Kasumi-1 (cell line): Measurements from ENCODE around the gene ZDHHC11.
A peak's percentile ranks its signal among the peaks of the same experiment; 100 is the strongest.

Source experiments
- DNase-seq, 2 experiments: peaks; one replicate each; lab custom pipeline; 2025; lab: John Stamatoyannopoulos, UW

ZDHHC11 gene, protein sequence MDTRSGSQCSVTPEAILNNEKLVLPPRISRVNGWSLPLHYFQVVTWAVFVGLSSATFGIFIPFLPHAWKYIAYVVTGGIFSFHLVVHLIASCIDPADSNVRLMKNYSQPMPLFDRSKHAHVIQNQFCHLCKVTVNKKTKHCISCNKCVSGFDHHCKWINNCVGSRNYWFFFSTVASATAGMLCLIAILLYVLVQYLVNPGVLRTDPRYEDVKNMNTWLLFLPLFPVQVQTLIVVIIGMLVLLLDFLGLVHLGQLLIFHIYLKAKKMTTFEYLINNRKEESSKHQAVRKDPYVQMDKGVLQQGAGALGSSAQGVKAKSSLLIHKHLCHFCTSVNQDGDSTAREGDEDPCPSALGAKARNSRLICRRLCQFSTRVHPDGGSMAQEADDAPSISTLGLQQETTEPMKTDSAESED

GRCh38 chr5:850511-851006 lies at the start of gene ZDHHC11:
Gene ZDHHC11, minus strand, starts transcription at chr5:850986. Its CDS starts 384 bp downstream, at chr5:850602.
- DNase-seq: no peak

DNA sequence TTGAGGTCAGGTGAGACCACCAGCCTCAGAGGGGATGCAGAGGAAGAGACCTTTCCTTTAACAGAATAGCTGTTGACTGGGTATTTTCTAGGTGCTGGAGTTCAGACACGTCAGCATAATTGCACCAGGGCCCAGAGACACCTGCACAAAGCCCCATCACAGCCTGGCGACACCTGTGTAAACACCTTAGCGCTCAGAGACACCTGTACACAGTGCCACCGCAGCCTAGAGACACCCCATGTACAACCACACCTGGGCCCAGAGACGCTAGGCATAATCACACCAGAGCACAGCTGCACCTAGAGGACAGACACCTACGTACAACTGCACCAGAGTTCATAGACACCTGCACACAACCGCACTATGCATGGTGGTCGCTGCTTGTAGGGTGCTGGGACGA lies 42.9 kb upstream of the ZDHHC11 start:
- DNase-seq: no peak

GRCh38 chr5:893137-893506 lies 42.3 kb upstream of the ZDHHC11 start:
- no peak for DNase-seq

- peak; percentile 62 for DNase-seq
These were observed 41.8 kb upstream of the ZDHHC11 start, which contains the start of the genes BRD9 and TRIP13 for GRCh38 chr5:892394-893136. Gene BRD9, minus strand, starts transcription at chr5:892801. Its CDS starts 144 bp downstream, at chr5:892657. Gene TRIP13, plus strand, starts transcription at chr5:892884. Its CDS starts 115 bp downstream, at chr5:892999.

DNA sequence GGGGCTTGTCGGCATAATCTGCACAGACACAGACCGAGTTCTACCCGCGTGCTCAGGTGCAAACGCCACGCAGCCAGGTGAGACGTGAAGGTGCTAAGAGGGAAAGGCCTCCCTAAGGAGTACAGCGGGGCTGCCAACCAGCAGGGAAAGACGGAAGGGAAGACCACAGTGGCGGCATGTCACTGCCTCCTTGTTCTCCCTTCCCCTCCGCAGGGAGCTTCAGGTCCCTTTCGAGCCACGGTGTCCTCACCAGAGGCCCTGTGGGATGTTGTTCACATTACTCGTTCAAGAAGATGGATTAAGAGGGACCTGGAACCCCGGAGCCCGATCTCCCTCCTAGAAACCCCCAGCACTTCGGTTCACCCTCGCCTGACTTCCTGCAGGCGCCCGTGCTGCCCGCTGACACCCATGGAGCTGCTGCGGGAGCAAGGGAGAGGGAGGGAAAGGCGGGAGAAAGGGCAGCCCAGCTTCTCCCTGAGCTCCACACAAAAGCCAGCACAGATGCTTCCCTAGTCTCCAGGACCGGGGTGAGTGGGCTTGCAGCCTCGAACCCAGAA lies 41.1 kb upstream of the ZDHHC11 start:
- peak in 1 of 2 experiments; percentile 33 for DNase-seq

- peak; percentile 46 to 73 for DNase-seq
These were observed 40.5 kb upstream of the ZDHHC11 start for GRCh38 chr5:891117-891836.

GRCh38 chr5:889075-889710 lies 38.4 kb upstream of the ZDHHC11 start:
- no peak for DNase-seq

DNA sequence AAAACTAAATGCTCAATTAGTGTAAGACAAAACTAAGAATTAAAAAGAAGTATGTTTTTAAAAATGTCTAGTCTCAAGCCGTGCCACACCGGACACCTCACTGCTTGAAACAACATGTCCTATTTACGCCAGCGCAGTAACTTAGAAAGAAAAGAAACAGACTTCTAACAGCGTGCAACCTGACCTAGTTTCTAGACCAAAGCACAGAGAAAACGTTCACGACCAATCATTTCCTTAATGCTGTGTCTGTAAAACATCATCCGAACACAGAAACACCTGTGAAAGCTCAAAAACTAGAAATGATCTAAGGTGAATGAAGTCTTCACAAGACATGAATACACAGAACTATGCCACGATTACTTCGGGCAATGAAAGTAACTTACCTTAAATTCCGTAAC lies 37.9 kb upstream of the ZDHHC11 start:
- no peak for DNase-seq

GRCh38 chr5:887947-888637 lies 37.3 kb upstream of the ZDHHC11 start:
- no peak for DNase-seq

- DNase-seq: no peak
These were observed 36.0 kb upstream of the ZDHHC11 start for GRCh38 chr5:886716-887325.

DNA sequence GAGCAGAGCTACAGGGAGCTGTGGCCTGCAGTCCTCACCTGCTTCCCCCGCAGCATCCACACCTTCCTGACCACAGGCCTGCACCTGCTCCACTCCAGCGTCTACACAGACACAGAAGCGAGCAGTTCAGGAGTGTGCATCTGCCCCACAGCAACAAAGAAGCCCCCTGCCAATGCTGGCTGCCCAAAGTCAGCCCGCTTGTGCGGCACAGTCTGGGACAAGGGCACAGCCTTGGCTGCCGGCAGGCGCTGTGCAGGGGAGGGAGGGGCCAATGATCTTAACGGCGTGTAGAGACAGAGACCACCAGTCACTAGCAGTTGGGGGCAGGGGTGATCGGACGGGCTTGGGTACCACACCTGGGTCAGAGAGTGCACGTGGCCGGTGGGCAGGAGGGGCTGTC lies 35.2 kb upstream of the ZDHHC11 start:
- no peak for DNase-seq

- DNase-seq: no peak
These were observed 34.7 kb upstream of the ZDHHC11 start for GRCh38 chr5:885529-885928.

DNA sequence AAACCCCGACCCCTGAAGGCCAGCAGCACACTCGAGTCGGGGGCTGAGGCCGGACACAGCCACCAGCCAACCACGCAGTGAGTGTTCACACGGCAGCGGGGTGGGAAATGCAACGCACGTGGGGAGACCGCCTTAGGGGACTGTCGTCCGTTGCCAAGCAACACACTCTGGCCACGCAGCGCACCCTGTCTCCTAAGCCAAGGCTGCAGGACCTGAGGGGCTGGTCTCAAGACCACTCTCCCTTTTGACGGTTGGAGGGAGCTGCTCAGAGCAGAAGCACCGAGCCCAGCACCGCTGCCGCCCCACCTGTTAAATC lies 34.3 kb upstream of the ZDHHC11 start:
- no peak for DNase-seq

GRCh38 chr5:884345-885126 lies 33.8 kb upstream of the ZDHHC11 start:
- no peak for DNase-seq

DNA sequence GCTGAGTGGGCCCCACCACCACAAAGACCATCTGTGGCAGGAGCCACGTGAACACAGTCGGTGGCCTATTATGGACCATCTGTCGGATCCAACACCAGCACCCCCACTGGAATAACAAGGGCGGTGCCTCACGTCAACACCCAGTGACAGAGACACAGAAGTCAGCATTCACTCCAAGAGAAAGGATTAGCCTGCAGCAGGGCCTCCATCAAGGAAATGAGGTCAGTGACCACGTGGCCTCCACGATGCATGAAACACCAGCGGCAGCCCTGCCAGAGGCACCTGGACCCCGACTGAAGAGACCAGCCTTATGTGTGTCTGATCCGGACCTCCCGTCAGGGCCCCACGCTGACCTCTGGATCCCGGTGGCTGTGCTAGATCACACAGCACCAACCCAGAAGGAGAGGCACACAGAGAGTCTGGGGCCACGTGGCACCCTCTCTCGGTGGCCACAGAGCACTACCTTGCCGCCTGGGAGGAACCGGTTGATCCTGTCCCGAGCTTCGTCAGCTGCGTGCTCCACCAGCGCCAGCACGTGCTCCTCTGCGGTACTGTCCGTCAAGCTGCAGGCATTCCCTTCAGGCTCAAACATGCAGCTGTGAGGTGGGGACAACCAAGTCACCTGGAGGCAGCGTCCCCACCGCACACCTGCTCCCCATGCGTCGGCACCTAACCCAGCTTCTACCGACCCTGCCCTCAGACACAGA lies 32.8 kb upstream of the ZDHHC11 start:
- DNase-seq: no peak

DNA sequence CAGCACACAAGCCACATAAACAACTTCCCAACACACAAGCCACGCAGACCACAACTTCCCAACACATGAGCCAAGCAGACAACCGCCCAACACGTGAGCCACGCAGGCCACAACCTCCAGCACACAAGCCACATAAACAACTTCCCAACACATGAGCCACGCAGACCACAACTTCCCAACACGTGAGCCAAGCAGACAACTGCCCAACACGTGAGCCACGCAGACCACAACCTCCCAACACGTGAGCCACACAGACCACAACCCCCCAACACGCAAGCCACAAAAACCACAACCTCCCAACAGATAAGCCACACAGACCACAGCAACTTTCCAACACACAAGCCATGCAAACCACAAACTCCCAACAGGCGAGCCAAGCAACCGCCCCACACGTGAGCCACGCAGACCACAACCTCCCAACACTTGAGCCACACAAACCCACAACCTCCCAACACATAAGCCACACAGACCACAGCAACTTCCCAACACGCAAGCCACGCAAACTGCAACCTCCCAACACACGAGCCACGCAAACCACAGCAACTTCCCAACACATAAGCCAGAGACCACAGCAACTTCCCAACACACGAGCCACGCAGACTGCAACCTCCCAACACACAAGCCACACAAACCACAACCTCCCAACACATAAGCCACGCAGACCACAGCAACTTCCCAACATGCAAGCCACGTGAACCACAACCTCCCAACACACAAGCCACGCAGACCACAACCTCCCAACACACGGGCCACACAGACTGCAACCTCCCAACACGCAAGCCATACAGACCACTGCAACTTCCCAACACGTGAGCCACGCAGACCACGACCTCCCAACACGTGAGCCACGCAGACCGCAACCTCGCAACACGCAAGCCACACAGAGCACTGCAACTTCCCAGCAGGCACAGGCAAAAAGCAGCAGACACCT lies 31.7 kb upstream of the ZDHHC11 start:
- no peak for DNase-seq

DNA sequence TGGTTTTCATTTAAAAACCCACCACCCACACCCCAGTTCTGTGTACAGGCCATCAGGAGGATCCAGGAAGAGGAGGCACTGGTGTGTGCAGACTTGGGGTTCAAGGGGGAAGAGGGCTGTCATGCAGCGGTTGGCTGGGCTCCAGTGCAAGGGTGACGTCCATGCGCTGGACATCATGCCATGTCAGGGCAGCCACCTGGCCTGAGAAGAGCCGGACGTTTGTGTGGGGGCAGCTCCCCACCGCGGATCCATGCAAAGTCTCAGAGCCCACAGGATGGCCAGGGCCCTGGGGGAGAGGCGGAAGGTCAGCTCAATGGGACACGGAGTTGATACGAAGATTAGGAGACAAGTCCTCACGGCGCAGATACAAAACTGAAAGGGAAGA lies 30.8 kb upstream of the ZDHHC11 start:
- DNase-seq: no peak
